Measurements from ENCODE around the gene PDIA2.

GRCh38 chr16:279531-279930, 3.4 kb upstream of the PDIA2 start:
- no peak for TF ChIP-seq POLR2A (IDR thresholded peaks at IDR 0.05; ENCODE audit: low read depth, low read length)
- TF ChIP-seq POLR2AphosphoS5 (IDR thresholded peaks at IDR 0.05; ENCODE audit: low read depth, low read length): no peak
